ENCODE data around the gene THOC1. TPM values are rescaled to one million over a fixed set of nuclear protein-coding genes. Genes with fewer than 3 reads are reported as not detected.

The THOC1 gene
- total RNA-seq, 1 donor = 161 TPM

DNA sequence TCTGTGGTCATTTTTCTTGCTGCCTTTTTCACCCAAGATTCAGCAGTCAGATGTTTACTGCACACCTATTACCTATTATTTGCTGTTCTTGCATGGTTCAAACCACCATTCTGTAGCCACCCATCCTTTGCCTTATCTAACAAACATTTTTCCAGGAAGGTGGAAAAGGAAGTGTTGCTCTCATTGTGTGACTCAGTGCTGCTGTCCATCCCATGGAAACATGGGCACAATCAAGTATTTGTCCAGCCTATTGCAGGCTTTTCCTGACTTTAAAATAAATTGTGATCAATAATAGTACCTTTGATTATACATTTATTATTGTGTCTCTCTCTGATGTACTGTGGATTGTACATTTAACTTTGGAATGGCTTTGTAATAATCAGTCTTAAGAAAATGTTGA lies 56.3 kb downstream of the THOC1 start:
- no peak overlapping the region for H3K4me3 ChIP-seq (ENCODE audit: low read length)
- no peaks in the 10 kb centered on the region for H3K4me1 ChIP-seq (ENCODE audit: insufficient read depth, low read length)
- no peaks in the 10 kb centered on the region for H3K27me3 ChIP-seq (ENCODE audit: insufficient read depth, low read length)
- no peaks in the 10 kb centered on the region for H3K9me3 ChIP-seq (ENCODE audit: low read depth, low read length)

GRCh38 chr18:210733-211132 lies 57.1 kb downstream of the THOC1 start:
- Histone ChIP-seq H3K4me1 (ENCODE audit: insufficient read depth, low read length) (no peaks in the 10 kb centered on the region), H3K4me3 (ENCODE audit: low read length) (no peak overlapping the region), H3K9me3 (ENCODE audit: low read depth, low read length) (no peaks in the 10 kb centered on the region), H3K27me3 (ENCODE audit: insufficient read depth, low read length) (no peaks in the 10 kb centered on the region)

DNA sequence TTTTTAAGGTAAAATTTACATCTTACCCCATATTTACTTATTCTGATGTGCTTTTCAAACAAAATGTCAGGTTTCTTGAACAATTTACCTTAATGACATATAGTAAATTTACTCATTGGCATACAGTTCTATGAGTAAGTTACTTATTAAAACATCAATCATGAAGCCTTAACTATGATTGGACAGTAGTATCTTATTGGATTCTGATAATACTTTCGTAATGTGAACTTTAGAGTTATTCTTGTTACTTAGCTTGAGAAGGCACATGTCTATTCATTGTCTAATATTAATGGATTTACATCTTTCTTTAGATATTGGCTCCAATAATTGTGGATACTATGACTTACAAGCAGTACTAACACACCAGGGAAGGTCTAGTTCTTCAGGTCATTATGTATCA lies 57.8 kb downstream of the THOC1 start:
- H3K4me1 ChIP-seq (ENCODE audit: insufficient read depth, low read length) = no peaks in the 10 kb centered on the region
- no peaks in the 10 kb centered on the region for H3K27me3 ChIP-seq (ENCODE audit: insufficient read depth, low read length)
- H3K9me3 ChIP-seq (ENCODE audit: low read depth, low read length) = no peaks in the 10 kb centered on the region
- no peak overlapping the region for H3K4me3 ChIP-seq (ENCODE audit: low read length)

GRCh38 chr18:199768-200167 lies 68.1 kb downstream of the THOC1 start:
- Histone ChIP-seq H3K4me3 (ENCODE audit: low read length) (no peak overlapping the region), H3K27me3 (ENCODE audit: insufficient read depth, low read length) (no peaks in the 10 kb centered on the region), H3K4me1 (ENCODE audit: insufficient read depth, low read length) (no peaks in the 10 kb centered on the region), H3K9me3 (ENCODE audit: low read depth, low read length) (no peaks in the 10 kb centered on the region)

DNA sequence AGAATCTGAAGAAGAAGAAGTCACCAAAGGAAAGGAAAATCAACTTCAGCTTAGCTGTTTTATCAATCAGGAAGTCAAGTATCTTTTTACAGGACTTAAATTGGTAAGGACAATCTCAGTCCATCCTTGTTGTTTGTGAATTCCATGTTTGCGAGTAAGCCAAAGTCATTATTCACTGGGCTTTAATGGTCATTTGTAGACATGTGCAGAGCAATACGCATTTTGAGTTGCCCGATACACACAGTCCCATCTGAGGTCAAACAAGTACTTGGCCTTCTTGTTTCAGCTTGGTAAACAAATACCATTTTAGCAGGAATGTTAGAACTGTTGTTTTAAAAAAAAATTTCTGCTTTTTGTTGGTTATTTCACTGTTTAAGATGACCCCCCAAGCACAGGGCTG lies 68.6 kb downstream of the THOC1 start:
- H3K4me3 ChIP-seq (ENCODE audit: low read length) = no peak overlapping the region
- no peaks in the 10 kb centered on the region for H3K27me3 ChIP-seq (ENCODE audit: insufficient read depth, low read length)
- no peaks in the 10 kb centered on the region for H3K4me1 ChIP-seq (ENCODE audit: insufficient read depth, low read length)
- H3K9me3 ChIP-seq (ENCODE audit: low read depth, low read length) = no peaks in the 10 kb centered on the region

GRCh38 chr18:195651-196050 lies 72.2 kb downstream of the THOC1 start:
- Histone ChIP-seq H3K4me1 (ENCODE audit: insufficient read depth, low read length) (no peaks in the 10 kb centered on the region), H3K27me3 (ENCODE audit: insufficient read depth, low read length) (no peaks in the 10 kb centered on the region), H3K9me3 (ENCODE audit: low read depth, low read length) (no peaks in the 10 kb centered on the region), H3K4me3 (ENCODE audit: low read length) (no peak overlapping the region)

DNA sequence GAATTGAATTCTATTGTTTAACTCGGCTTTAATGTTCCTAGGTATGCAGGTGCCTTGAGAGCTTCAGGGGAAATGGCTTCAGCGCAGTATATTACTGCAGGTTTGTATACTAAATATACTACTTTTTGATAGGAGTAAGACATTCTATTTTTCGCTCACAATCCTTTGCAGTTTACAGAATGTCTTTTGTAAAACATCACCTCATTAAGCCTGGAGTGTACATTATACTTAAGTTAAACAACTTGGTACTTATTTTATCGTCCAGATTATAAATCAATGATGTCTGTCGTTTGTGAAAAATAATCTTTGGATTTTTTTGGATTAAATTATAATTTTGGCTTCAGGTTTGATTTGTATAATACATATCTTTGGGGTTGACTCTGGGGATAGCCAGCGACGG lies 75.0 kb downstream of the THOC1 start:
- Histone ChIP-seq H3K27me3 (ENCODE audit: insufficient read depth, low read length) (no peaks in the 10 kb centered on the region), H3K4me1 (ENCODE audit: insufficient read depth, low read length) (no peaks in the 10 kb centered on the region), H3K9me3 (ENCODE audit: low read depth, low read length) (no peaks in the 10 kb centered on the region), H3K4me3 (ENCODE audit: low read length) (no peak overlapping the region)

- Histone ChIP-seq H3K4me1 (ENCODE audit: insufficient read depth, low read length) (no peaks in the 10 kb centered on the region), H3K9me3 (ENCODE audit: low read depth, low read length) (no peaks in the 10 kb centered on the region), H3K27me3 (ENCODE audit: insufficient read depth, low read length) (no peaks in the 10 kb centered on the region), H3K4me3 (ENCODE audit: low read length) (no peak overlapping the region)
Observed at GRCh38 chr18:191725-192124, 76.1 kb downstream of the THOC1 start.

DNA sequence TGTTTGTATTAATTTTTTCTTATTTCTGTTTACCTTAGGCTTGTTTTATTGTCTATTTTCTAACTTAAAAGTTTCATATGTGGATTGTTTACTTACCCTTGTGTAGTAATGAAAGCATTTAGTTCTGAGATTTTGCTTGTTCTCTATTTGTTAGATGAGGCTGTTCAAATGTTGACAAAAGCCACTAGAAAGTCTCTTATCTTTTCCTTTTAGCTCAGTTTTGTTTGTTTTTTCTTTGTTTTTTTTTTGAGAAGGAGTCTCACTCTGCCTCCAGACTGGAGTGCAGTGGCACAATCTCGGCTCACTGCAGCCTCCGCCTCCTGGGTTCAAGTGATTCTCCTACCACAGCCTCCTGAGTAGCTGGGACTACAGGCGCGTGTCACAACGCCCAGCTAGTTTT lies 78.6 kb downstream of the THOC1 start:
- no peak overlapping the region for H3K4me3 ChIP-seq (ENCODE audit: low read length)
- no peaks in the 10 kb centered on the region for H3K4me1 ChIP-seq (ENCODE audit: insufficient read depth, low read length)
- no peaks in the 10 kb centered on the region for H3K27me3 ChIP-seq (ENCODE audit: insufficient read depth, low read length)
- no peaks in the 10 kb centered on the region for H3K9me3 ChIP-seq (ENCODE audit: low read depth, low read length)

DNA sequence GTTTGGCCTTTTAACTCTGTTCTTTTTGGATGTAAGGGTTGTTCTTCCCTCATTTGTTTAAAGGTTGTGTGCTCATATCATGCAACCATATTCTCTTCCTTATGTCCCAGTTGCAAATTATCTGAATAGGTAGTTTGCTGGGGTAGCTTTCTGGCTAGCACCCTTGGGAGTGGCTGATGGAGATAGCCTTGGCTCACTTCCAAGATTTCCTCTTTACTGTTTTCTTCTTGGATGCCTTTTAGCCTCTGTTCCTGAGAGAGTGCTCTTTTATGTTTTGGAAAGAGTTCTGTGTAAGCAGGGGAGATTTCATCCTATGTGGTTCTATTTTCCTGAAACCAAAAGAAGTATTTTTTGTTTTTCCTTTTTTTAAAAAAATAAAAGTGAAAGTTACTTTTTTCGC lies 84.1 kb downstream of the THOC1 start:
- no peaks in the 10 kb centered on the region for H3K4me1 ChIP-seq (ENCODE audit: insufficient read depth, low read length)
- no peaks in the 10 kb centered on the region for H3K27me3 ChIP-seq (ENCODE audit: insufficient read depth, low read length)
- H3K4me3 ChIP-seq (ENCODE audit: low read length) = no peak overlapping the region
- no peaks in the 10 kb centered on the region for H3K9me3 ChIP-seq (ENCODE audit: low read depth, low read length)

DNA sequence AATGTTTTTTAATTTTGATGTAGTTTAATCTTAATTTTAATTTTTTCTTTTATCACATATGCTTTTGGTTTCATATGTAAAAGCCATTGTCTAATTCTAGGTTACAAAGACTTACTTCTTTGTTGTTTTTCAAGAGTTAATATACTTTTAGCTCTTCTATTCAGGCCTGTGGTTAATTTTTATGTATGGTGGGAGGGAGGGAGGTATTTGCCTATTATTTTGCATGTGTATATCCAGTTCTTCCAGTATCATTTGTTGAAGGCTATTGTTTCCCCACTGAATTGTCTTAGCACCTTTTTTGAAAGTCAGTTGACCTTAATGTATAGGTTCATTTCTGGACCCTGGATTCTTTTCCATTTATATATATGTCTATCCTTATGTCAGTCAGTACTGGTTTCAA lies 86.1 kb downstream of the THOC1 start:
- Histone ChIP-seq H3K4me1 (ENCODE audit: insufficient read depth, low read length) (no peaks in the 10 kb centered on the region), H3K9me3 (ENCODE audit: low read depth, low read length) (no peaks in the 10 kb centered on the region), H3K27me3 (ENCODE audit: insufficient read depth, low read length) (no peaks in the 10 kb centered on the region), H3K4me3 (ENCODE audit: low read length) (no peak overlapping the region)

DNA sequence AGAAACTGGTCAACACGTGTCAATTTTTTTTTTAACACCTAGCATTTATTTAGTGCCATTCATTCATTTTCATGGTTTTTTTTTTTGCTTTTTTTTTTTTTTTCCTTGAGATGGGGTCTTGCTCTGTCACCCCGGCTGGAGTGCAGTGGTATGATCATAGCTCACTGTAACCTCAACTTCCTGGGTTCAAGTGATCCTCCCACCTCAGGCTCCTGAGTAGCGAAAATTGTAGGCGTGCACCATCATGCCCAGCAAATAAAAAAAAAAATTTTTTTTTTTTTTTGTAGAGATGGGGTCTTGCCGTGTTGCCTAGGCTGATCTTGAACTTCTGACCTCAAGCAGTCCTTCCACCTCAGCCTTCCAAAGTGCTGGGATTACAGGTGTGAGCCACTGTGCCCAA lies 88.3 kb downstream of the THOC1 start:
- no peak overlapping the region for H3K4me3 ChIP-seq (ENCODE audit: low read length)
- no peaks in the 10 kb centered on the region for H3K4me1 ChIP-seq (ENCODE audit: insufficient read depth, low read length)
- H3K27me3 ChIP-seq (ENCODE audit: insufficient read depth, low read length) = no peaks in the 10 kb centered on the region

DNA sequence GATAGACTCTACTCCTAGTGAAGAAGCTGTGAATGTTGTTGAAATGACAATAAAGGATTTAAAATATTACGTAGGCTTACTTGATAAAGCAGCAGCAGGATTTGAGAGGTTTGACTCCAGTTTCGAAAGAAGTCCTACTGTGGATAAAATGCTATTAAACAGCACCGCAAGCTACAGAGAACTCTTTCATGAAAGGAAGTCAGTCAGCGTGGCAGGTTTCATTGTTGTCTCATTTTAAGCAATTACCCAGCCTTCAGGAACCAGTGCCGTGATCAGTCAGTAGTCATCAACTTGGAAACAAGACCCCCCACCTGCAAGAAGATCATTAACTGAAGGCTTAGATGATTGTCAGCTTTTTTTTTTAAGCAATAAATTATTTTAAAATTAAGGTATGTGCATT lies 95.5 kb downstream of the THOC1 start:
- Histone ChIP-seq H3K27me3 (ENCODE audit: insufficient read depth, low read length) (no peaks in the 10 kb centered on the region), H3K4me1 (ENCODE audit: insufficient read depth, low read length) (no peaks in the 10 kb centered on the region), H3K4me3 (ENCODE audit: low read length) (no peak overlapping the region), H3K9me3 (ENCODE audit: low read depth, low read length) (no peaks in the 10 kb centered on the region)

More for the DNA sequence above, 88.3 kb downstream of the THOC1 start:
- no peaks in the 10 kb centered on the region for H3K9me3 ChIP-seq (ENCODE audit: low read depth, low read length)

Other genes with a start within 250 kb of the THOC1 start
- gene TUBB8B, start 218.4 kb downstream of the THOC1 start, total RNA-seq = not detected
- gene USP14, start 109.5 kb downstream of the THOC1 start, total RNA-seq = 33.9 TPM
- 0.21 TPM for gene COLEC12, start 232.7 kb upstream of the THOC1 start, total RNA-seq